T1000 (cell line): ENCODE data around the gene NT5C.
"Not testable (repeated sequence)": the region's sequence is repeated elsewhere in the genome, so short reads cannot be mapped to it uniquely, and the experiment has no call there.

Experiments used
- DNase-seq: peaks from one replicate; lab custom pipeline; 2025; ENCODE audit warnings: mixed read lengths; lab: John Stamatoyannopoulos, UW

NT5C gene

DNA sequence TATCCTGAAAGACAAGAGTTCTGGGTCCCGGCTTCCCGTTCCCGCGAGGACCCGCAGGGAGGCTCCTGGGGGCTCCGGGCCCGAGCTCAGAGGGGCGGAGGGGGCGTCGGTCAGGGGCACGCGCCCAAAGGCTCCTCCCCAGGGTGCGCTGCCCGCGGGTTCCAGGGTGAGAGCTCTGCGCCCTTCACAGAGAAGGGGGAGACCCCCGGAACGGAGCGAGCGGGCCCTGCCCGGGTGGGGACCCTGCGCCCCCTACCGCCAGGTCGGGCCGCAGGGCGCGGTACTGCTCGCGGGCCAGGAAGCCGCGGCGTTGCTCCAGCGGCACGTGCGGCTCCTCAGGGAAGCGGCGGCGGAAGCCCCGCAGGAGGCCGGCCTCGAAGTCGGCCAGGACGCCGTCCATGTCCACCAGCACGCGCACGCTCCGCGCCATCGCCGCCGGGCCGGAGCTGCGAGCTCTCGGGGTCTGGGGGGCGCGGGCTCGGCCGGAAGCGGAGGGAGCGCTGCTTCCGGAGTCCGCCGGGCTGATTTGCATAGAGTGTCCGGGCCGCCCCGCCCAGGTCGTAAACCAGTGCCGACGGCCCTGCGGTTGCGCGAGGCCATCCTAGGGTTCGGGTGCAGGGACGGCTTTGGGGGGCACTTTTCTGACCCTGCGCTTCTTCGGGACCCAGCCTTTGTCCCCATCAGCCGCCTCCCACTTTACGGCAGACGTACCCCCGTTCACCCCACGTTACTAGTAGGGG is at the start of gene NT5C:
Gene NT5C, minus strand, starts transcription at position 465 of the 740 bp plus-strand sequence. Its CDS starts 35 bp downstream, at position 430.
- DNase-seq = peak; percentile 78

DNA sequence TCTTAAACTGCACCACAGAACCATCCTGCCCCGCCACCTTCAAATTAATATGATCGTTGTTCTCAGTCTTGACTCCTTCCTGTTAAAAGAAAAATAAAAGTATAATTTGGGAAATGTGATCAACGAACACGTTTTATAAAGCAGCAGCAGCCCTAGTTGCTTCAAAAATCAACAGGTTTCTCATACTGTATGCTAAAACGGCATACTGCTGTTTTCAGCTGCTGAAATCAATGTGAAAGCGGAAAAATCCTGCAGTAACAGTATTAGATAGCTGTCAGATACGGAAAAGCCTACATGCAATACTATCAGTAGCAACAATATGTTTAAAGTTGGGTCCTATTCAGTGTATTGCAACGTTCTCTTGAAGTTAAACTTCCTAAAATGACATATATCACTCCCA is 49.6 kb upstream of the NT5C start:
- DNase-seq = no peak

DNA sequence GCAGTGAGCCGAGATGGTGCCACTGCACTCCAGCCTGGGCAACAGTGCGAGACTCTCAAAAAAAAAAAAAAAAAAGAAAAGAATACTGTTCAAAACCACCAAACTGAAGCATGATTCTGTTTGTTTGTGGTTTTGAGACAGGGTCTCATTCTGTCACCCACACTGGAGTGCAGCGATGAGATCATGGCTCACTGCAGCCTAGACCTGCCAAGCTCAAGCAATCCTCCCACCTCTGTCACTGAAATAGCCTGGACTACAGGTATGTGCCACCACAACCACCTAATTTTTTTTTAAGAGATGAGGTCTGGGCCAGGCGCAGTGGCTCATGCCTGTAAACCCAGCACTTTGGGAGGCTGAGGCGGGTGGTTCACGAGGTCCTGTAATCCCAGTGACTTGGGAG is 46.9 kb upstream of the NT5C start:
- DNase-seq = no peak

DNA sequence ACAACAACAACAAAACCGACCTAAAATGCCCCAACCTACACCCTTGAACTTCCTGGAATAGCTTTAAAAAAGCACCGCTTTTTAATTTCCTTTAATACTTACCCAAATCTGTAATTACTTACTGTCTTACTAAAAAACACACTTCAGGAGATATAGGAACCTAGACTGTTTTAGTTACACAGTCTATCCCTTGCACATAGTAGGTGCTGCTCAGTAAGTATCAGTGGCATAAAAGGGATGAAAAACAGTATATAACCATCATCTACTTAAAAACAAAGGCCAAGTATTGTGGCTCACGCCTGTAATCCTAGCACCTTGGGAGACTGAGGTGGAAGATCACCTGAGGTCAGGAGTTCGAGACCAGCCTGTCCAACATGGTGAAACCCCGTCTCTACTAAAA is 45.1 kb upstream of the NT5C start:
- DNase-seq = no peak

DNA sequence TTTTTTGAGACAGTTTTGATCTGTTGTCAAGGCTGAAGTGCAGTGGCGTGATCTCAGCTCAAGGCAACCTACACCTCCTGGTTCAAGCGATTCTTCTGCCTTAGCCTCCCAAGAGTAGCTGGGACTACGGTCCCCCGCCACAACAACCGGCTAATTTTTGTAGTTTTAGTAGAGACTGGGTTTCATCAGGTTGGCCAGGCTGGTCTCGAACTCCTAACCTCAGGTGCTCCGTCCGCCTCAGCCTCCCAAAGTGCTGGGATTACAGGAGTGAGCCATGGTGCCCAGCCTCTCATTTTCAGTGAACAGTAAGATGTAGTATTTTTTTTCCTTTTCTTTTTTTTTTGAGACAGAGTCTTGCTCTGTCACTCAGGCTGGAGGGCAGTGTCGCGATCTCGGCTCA is 43.5 kb upstream of the NT5C start:
- DNase-seq = no peak

DNA sequence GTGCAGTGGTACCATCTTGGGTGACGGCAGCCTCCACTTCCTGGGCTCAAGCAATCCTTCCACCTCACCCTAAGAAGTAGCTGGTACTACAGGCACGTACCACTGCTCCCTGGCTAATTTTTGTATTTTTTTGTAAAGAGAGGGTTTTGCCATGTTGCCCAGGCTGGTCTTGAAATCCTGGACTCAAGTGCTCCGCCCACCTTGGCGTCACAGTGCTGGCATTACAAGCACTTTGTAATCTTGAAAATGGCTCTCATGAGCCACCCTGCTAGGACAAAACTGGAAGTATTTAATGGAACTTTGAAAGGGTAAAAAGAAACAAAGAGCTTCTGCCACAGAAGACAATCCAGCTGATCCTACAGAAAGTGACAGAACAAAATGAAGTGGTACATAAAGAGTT is 42.0 kb upstream of the NT5C start:
- no peak for DNase-seq

DNA sequence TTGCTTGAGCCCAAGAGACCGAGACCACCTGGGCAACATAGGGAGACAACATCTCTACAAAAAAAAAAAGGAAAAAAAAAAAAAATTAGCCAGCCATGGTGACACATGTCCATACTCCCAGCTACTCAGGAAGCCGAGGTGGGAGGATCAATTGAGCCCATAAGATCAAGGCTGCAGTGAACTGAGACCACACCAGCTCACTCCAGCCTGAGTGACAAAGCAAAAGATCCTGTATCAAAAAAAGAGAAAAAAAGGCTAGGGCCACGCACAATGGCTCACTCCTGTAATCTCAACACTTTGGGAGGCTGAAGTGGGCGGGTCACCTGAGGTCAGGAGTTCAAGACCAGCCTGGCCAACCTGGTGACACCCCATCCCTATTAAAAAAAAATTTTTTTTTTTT is 37.5 kb upstream of the NT5C start:
- DNase-seq = no peak

DNA sequence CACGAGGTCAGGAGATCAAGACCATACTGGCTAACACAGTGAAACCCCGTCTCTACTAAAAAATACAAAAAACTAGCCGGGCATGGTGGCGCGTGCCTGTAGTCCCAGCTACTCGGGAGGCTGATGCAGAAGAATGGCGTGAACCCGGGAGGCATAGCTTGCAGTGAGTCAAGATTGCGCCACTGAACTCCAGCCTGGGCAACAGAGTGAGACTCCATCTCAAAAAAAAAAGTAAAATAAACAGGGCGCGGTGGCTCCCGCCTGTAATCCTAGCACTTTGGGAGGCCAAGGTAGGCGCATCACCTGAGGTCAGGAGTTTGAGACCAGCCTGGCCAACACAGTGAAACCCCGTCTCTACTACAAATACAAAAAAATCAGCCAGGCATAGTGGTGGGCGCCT is 33.1 kb upstream of the NT5C start:
- DNase-seq = not testable (repeated sequence)

DNA sequence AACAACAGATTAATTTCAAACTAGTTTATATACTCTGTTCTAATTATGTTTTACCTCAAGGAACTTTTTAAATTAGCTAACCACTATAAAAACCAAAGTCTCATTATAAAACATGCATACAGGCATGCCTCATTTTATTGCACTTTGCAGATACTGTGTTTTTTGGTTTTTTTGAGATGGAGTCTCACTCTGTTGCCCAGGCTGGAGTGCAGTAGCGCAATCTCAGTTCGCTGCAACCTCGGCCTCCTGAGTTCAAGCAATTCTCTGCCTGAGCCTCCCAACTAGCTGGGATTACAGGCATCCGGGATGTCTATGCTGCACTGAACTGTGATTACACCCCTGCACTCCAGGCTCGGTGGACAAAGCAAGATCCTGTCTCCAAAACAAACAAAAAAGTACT is 31.5 kb upstream of the NT5C start:
- DNase-seq = no peak

DNA sequence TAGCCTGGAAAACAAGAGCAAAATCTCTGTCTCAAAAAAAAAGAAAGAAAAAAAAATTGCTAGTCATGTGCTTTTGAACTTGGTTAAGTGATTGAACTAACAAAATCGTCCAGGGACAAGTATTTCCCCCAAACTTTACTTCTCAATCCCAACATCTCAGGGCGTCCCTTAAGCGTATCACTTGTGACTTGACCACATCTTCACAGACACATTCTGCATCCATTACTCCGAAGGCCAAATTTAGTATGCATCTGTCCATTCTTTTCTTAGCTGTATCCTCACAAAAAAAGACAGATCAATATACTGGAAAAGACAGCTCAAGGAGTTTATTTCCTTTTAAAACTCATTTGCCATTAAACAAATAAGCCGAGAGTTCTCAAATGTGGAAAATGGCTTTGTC is 28.7 kb upstream of the NT5C start:
- DNase-seq = no peak

DNA sequence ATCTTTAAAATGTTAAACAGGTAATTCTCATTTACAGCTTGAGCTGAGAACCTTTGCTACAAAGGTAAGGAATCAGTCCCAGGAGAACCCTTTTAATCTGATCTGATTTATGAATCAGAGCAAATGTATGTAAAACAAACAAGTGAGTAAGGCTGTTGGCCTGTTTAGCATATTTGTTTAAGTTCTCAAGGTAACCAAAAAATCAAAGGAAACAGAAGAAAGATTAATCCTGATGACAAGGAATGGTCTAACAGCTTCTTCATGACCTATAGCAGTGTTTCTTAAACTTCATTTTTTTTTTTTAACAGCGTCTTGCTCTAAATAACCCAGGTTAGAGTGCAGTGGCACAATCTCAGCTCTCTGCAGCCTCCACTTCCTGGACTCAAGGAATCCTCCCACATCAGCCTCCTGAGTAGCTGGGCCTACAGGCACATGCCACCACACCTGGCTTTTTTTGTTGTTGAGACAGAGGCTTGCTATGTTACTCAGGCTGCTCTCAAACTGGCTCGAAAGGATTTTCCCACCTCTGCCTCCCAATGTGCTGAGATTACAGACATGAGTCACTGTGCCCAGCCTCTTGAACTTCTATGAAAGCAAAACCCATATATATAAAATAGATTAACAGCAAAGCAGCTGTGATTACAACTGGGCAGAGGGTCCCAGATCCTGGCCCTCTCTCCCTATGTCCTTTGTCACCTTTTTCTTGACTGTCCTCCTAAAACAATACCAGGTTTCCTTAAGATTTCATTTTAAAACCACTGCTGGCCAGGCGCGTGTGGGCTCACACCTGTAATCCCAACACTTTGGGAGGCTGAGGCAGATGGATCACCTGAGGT is 27.9 kb upstream of the NT5C start:
- DNase-seq = no peak

DNA sequence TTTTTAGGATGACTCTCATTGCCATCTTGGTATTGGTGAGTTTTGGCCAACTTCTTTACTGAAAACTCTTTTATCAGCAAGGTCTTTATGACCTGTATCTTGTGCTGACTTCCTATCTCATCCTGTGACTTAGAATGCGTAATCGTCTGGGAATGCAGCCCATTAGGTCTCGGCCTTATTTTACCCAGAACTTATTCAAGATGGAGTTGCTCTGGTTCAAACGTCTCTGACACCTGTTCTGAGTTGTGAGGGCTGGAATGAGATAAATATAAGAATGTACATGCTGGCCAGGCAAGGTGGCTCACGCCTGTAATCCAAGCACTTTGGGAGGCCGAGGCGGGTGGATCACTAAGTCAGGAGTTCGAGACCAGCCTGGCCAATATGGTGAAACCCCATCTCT is 26.9 kb upstream of the NT5C start:
- not testable (repeated sequence) for DNase-seq

DNA sequence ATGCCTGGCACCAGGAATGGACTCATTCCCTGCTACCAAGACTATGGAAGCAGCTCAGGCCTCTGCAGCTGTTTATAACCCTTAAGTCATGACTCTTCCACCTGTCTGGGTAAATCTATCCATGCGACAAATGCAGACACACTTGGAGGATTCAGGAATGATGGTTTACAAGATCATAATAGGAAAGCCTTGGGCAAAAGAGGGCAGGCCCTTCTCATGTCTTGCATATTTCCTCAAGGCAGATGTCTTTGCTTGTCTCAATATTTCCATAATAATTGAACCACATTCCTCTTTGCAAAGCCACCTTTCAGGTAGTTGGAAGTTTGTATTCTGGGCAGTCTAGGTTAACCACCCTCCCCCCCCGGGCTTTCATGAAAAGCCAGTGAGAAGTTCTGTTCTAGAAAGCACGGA is 23.7 kb upstream of the NT5C start:
- no peak for DNase-seq

DNA sequence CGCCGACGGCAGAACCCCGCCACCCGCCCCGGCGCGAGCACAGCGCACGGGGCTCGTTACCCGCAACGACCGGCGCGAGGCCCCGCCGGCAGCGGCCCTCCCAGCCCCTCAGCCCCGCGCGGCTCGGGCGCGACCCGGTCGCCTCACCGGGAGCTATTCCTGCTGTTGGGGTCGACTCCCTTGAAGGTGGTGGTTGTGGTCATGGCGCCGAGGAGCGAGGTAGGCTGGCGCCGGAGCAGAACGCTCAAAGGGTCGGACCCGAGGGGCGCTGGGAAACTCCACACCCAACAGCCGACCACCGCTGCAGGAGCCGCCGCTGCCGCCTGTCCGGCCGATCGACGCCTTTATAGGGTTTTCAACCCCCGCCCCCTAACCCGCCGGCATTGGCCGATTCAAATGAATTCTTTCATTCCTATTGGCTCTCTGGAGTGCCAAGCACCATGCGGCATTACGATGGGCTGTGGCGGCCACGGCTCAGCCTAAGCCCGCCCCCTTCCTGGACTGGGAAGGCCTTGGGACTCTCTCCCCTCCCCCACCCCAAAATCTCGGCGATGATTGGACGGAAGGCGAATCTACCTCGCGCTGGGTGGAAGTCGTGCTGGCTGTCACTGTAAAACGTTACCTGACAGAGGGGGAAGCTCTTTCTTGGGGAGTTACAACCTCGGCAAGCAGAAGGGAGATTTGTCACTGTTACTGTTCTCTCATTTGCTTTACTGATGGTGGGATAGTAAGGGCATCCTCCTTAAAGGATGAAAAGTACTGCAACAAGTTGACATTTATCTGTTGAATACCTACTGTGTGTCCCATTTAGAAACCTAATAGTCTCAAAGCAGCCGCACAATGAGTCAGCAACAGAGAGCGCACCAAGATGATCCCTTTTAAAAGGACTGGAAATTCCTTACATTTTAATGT is 22.9 kb upstream of the NT5C start, which contains the start of gene JPT1:
Gene JPT1, minus strand, starts transcription at position 318 of the 912 bp plus-strand sequence. Its CDS starts 115 bp downstream, at position 203.
- peak; percentile 97 for DNase-seq

DNA sequence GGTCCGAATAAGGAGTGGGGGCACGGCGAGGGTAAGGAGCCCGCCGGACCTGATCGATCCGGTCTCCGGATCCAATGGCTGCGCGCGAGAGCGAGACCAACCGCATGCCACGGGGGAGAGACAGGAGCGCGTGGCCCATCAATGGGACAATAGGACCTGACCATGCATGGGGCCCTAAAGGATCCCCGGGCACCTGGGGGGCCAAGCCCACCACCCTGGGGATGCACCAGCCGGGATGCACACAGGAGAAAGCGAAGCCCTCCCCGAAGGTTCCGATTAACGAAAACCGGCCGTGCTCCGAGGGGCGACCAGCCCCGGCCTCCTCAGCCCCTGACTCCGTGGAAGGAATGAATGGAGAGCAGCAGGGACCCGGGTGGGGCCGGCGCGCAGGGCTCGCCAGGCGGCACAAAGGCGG is 22.2 kb upstream of the NT5C start:
- peak; percentile 49 for DNase-seq

DNA sequence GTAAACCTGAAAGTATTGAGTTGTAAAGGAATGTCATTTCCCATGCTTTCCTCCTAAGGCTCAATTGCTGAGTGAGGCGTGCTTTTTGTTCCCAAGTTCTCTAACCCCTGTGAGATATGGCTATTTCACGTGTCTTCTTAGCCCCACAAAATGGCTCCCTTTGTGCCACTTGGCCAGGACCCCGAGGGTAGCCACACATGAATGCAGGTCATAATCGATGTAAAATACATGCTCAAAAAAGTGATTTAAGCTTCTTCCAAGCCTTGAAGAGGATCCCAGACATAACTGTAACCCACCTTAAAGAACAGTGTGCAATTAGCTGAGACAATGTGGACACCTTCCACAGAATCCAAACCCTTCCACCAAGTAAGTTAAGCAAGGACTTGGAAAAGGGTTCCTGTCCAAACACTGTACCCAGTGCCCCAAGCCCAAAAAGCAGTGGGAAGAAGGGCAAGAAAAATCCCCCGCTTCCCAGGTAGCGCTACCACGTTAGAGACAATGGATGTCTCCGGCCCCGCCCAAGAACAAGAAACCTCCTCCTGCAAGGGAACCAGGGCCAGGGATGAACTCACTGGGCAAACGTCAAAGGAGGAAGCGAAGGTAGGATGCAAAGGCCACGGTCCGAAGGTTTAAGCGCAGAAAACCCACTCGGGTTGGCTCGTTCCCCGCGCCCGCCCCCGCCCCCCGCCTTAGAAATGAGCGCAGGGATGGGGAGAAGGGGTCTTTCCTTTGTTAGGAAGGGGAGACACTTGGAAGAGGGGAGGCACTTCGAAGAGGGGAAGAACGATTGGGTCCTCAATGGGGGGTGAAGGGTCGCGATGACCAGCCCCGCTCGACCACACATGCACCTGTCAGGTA is 21.6 kb upstream of the NT5C start:
- DNase-seq = no peak

DNA sequence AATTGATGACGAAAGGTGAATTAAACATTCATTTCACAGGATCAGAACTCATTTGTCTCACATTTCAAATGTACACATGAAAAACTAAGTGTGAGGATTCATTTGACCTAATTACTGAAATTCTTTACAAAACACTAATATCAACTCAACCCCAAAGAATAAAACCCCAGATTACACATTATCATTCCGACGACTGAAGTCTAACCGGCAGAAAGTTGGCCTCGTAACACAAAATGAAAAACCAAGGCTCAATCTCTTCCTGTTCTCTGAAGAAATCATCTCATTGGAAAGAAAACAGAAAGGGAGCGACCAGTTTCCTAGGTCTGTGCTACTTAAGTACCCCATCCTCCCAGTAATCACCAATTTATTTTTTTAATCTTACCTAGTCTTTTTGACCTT is 21.0 kb upstream of the NT5C start:
- DNase-seq = no peak

DNA sequence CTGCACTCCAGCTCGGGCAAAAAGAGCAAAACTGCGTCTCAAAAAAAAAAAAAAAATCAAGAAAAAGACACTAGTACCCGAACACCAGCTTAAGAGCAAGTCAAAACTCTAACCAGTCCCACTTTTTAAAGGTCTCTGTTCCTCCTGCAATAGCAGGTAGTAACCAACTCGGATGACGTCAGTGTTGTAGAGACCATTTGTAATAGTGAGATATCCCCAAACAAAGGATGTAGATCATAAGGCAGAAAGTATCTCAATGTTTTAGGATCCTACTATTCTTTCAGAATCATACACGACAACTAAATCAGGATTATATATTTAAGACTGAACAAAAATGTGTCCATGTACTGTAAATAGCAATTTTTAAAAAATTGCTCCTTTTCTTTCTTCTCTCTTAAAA is 20.4 kb upstream of the NT5C start:
- no peak for DNase-seq

DNA sequence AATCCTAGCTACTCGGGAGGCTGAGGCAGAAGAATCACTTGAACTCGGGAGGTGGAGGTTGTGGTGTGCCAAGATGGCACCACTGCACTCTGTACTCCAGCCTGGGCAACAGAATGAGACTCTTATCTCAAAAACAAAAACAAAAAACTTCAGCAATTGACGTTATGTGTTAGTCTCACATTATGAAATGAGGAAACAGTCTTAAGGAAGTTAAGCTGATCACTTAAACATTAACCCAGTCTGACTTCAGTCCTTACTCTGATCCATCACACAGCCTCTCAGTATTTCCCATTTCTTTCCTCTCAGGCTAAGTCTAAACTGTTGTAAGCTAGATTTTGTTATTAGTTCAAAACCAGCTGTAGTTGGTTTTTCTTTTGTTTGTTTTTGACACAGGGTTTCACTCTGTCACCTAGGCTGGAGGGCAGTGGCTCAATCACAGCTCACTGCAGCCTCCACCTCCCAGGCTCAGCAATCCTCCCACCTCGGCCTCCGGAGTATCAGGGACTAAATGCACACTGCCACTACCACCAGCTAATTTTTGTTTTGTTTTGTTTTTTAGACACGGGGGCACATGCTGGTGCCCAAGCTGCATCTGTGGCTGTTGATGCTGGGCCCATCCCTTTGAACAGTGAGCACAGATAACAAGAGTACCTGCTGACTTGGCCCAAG is 16.5 kb upstream of the NT5C start:
- no peak for DNase-seq

DNA sequence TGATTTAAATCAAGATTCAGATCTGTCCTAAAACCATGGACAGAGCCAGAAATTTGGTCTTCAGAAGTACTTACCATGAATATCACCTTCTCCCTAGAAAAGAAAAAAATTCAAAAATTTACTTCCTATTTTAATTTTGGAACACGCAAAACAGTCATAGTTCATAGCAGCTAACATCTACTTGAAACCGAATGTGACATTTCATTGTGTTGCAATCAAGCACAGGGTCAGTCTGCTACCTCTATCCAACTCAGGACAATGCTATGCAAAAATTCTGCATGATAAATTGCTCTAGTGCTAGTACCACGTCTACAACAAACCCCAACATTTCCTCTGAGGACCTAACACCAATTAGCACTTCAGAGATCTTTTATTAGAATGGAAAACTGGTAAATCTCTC is 15.1 kb upstream of the NT5C start:
- no peak for DNase-seq
